HepG2 (cell line): ENCODE measurements around the gene CDK6. TPM values are rescaled to one million over a fixed set of nuclear protein-coding genes. Genes with fewer than 3 reads are reported as not detected.
A peak's percentile ranks its signal among the peaks of the same experiment; 100 is the strongest.

ENCODE experiments used
- ATAC-seq: fragments of 200-7000 bp; cut with Tn5 transposase; 3 replicates; pipeline ENCODE4 v1.9.1; 2020; ENCODE audit warnings: mild to moderate bottlenecking, moderate library complexity
- BruUV-seq: library from RNA; stranded (reverse); fragments of 400-500 nt; replicated peaks from 2 replicates; lab custom pipeline; 2021; lab: Mats Ljungman, UMichigan
- CTCF ChIA-PET: fragments of 300-600 bp; formaldehyde crosslinking; extraction: SDS; loops from one replicate; lab custom pipeline; 2021; ENCODE audit warnings: low total read pairs, inconsistent platforms, low intra/inter-chr PET ratio; lab: Yijun Ruan, JAX
- POLR2A ChIA-PET: fragments of 350-600 bp; sonication (Branson Sonifier 250); formaldehyde crosslinking; loops from one replicate; lab custom pipeline; 2020; ENCODE audit warnings: antibody characterized with exemption, inconsistent platforms; lab: Yijun Ruan, JAX
- DNase-seq: peaks from one replicate; pipeline ENCODE4 v3.0.0-alpha.2; 2015; ENCODE audit warnings: low spot score
- FAIRE-seq: peaks from 3 replicates; lab custom pipeline; 2011; peaks lifted over from hg19 to GRCh38; lab: Jason Lieb, UNC
- H2AFZ ChIP-seq: one replicate; pipeline ENCODE4 v1.6.1; 2011; ENCODE audit warnings: low read length, inconsistent platforms
- H3K27ac ChIP-seq: fragments of 300-600 bp; 3 replicates; pipeline ENCODE4 v1.8.0; 2011; ENCODE audit warnings: mixed run types, mild to moderate bottlenecking, mixed read lengths, low read length, inconsistent platforms; ENCODE audit not compliant: insufficient read depth; ENCODE audit errors: extremely low read length
- H3K27me3 ChIP-seq, 2 experiments: fragments of 200-600 bp in 1 of 2; 2 replicates in 1 of 2; 3 replicates in 1 of 2; pipeline versions ENCODE4 v1.6.0 to v1.8.0; 2011; ENCODE audit warnings: low read length in 2 of 2, mild to moderate bottlenecking in 2 of 2, moderate library complexity in 2 of 2, inconsistent platforms in 1 of 2; ENCODE audit not compliant: insufficient read depth in 2 of 2, control insufficient read depth in 1 of 2
- H3K36me3 ChIP-seq, 2 experiments: fragments of 200-600 bp in 1 of 2; replicated peaks in 1 of 2; 2 replicates in 1 of 2; 3 replicates in 1 of 2; pipeline versions ENCODE4 v1.5.1 to v1.8.0; 2011; ENCODE audit warnings: low read length in 2 of 2, inconsistent platforms in 1 of 2; ENCODE audit not compliant: insufficient read depth in 2 of 2, control insufficient read depth in 1 of 2
- H3K4me1 ChIP-seq: 2 replicates; pipeline ENCODE4 v1.5.1; 2012; ENCODE audit warnings: low read length, inconsistent platforms; ENCODE audit not compliant: insufficient read depth
- H3K4me2 ChIP-seq: 2 replicates; pipeline ENCODE4 v1.6.0; 2011; ENCODE audit warnings: low read depth, low read length, inconsistent platforms
- H3K4me3 ChIP-seq, 3 experiments: fragments of 200-600 bp in 1 of 3; sonication (generic), shearing (Covaris generic) in 1 of 3; replicated peaks in 1 of 3; 2 replicates each; pipeline ENCODE4 v1.5.1; 2011 to 2016; ENCODE audit warnings: low read length in 3 of 3, inconsistent platforms in 2 of 3, low read depth in 2 of 3, mild to moderate bottlenecking in 2 of 3, control low read depth in 1 of 3, mixed read lengths in 1 of 3; ENCODE audit not compliant: insufficient read depth in 1 of 3
- H3K79me2 ChIP-seq: one replicate; pipeline ENCODE4 v1.6.1; 2011; ENCODE audit warnings: low read length, inconsistent platforms; ENCODE audit not compliant: insufficient read depth
- H3K9ac ChIP-seq: 2 replicates; pipeline ENCODE4 v1.6.0; 2011; ENCODE audit warnings: mild to moderate bottlenecking, low read depth, low read length, inconsistent platforms; ENCODE audit not compliant: insufficient read depth
- H3K9me3 ChIP-seq: 2 replicates; pipeline ENCODE4 v1.5.1; 2012; ENCODE audit warnings: mild to moderate bottlenecking, low read length
- H4K20me1 ChIP-seq: 2 replicates; pipeline ENCODE4 v1.6.0; 2011; ENCODE audit warnings: inconsistent platforms, mild to moderate bottlenecking, low read length, moderate library complexity; ENCODE audit not compliant: insufficient read depth
- DPF2 ChIP-seq: sonication (generic); formaldehyde crosslinking; IDR thresholded peaks from 2 replicates; pipeline ENCODE4 v1.4.0; 2020; ENCODE audit warnings: mild to moderate bottlenecking, low read depth, missing genetic modification reagents, borderline replicate concordance
- FOSL2 ChIP-seq: sonication (generic); formaldehyde crosslinking; IDR thresholded peaks from 2 replicates; pipeline ENCODE4 v1.4.0; 2020; ENCODE audit warnings: missing genetic modification reagents
- HNF1A ChIP-seq, 2 experiments: sonication (generic) in 1 of 2; formaldehyde crosslinking in 1 of 2; IDR thresholded peaks; 2 replicates each; pipeline versions ENCODE4 v1.4.0 to v1.6.1; 2016 to 2020; ENCODE audit warnings: borderline replicate concordance in 1 of 2, low read depth in 1 of 2, mild to moderate bottlenecking in 1 of 2, missing genetic modification reagents in 1 of 2
- SMARCC2 ChIP-seq: fragments of 450-650 bp; IDR thresholded peaks from 2 replicates; pipeline ENCODE4 v1.6.1; 2017; ENCODE audit warnings: antibody characterized with exemption, mild to moderate bottlenecking
- SRSF9 ChIP-seq: fragments of 200-400 bp; formaldehyde crosslinking; IDR thresholded peaks from 2 replicates; pipeline ENCODE4 v1.6.1; 2018; ENCODE audit warnings: borderline replicate concordance, mild to moderate bottlenecking, low read depth, low read length; ENCODE audit not compliant: insufficient read depth, poor library complexity, severe bottlenecking
- TARDBP ChIP-seq: sonication (generic); formaldehyde crosslinking; IDR thresholded peaks from 2 replicates; pipeline ENCODE4 v1.8.0; 2022; ENCODE audit warnings: mild to moderate bottlenecking, missing genetic modification reagents
- YEATS2 ChIP-seq: sonication (generic); formaldehyde crosslinking; IDR thresholded peaks from 2 replicates; pipeline ENCODE4 v1.4.0; 2020; ENCODE audit warnings: missing genetic modification reagents, borderline replicate concordance
- ZKSCAN1 ChIP-seq: fragments of 150-350 bp; IDR thresholded peaks from 2 replicates; pipeline ENCODE4 v1.6.1; 2014; ENCODE audit warnings: low read length
- ZNF263 ChIP-seq: sonication (generic); formaldehyde crosslinking; IDR thresholded peaks from 2 replicates; pipeline ENCODE4 v1.4.0; 2020; ENCODE audit warnings: missing genetic modification reagents
- ZNF512 ChIP-seq: sonication (generic); formaldehyde crosslinking; IDR thresholded peaks from 2 replicates; pipeline ENCODE4 v1.4.0; 2020; ENCODE audit warnings: mild to moderate bottlenecking, missing genetic modification reagents
- ZNF589 ChIP-seq: sonication (generic); formaldehyde crosslinking; conservative IDR thresholded peaks from 2 replicates; pipeline ENCODE4 v1.8.0; 2022; ENCODE audit warnings: mild to moderate bottlenecking, moderate library complexity, missing genetic modification reagents
- ZNF660 ChIP-seq: sonication (generic); formaldehyde crosslinking; IDR thresholded peaks from 2 replicates; pipeline ENCODE4 v1.5.1; 2020; ENCODE audit warnings: mild to moderate bottlenecking, low read depth, missing genetic modification reagents, borderline replicate concordance
- ZNF766 ChIP-seq: sonication (generic); formaldehyde crosslinking; IDR thresholded peaks from 2 replicates; pipeline ENCODE4 v1.5.0; 2020; ENCODE audit warnings: missing genetic modification reagents, borderline replicate concordance
- ZNF878 ChIP-seq: sonication (generic); formaldehyde crosslinking; IDR thresholded peaks from 2 replicates; pipeline ENCODE4 v1.8.1; 2023; ENCODE audit warnings: mild to moderate bottlenecking, missing genetic modification reagents, moderate library complexity
- WGBS: methylation state at CpG from one replicate; pipeline ENCODE4 v1.1.6; 2017; ENCODE audit warnings: low lambda C conversion rate; 5-methylcytosine and 5-hydroxymethylcytosine counted together
- in situ Hi-C: cut with HindIII; loops from 2 replicates; pipeline ENCODE4 v1.10.0; 2017; ENCODE audit warnings: low pct_unique_long_range_greater_than_20kb; ENCODE audit not compliant: extremely low pct_ligation_motif_present
- intact Hi-C: fragments of 100-400 bp; cut with micrococcal nuclease; formaldehyde crosslinking; loops from one replicate; pipeline ENCODE4 v1.10.0; 2022; ENCODE audit not compliant: unreplicated experiment
- polyA plus RNA-seq, 8 experiments: library from polyadenylated mRNA; depleted of rRNA in 3 of 8; stranded (reverse) in 7 of 8; unstranded in 1 of 8; fragments of >200 nt; fragmentation: Illumina TruSeq in 4 of 8; extraction: Trizol in 4 of 8; gene quantifications; 2 replicates each; pipeline versions ENCODE4 v1.2.1 to v1.2.3, GENCODE V29; 2011 to 2016; ENCODE audit warnings: low read depth in 4 of 8, missing spikeins in 1 of 8, mixed read lengths in 1 of 8; ENCODE audit not compliant: insufficient read depth in 1 of 8
- total RNA-seq, 5 experiments: library from RNA; depleted of rRNA; stranded (reverse); fragments of >200 nt; fragmentation: Illumina TruSeq; extraction: Trizol; gene quantifications; 2 replicates each; pipeline ENCODE4 v1.2.3, GENCODE V29; 2016; ENCODE audit warnings: low read depth in 1 of 5
- TF ChIP-seq, protein P1 (sequence below): sonication (generic); formaldehyde crosslinking; IDR thresholded peaks from 2 replicates; pipeline ENCODE4 v1.4.0; 2020; ENCODE audit warnings: mild to moderate bottlenecking, missing genetic modification reagents

CDK6 gene
- total and polyA plus RNA-seq, 2 of the 13 experiments (the other 11 are each of a cell fraction or from before 2014, with no cell fraction given), result 34.6 to 90.8 TPM

- TF ChIP-seq ZNF512 (CRISPR knock-in tag) (no peak), TARDBP (CRISPR knock-in tag) (no peak), ZNF660 (CRISPR knock-in tag) (no peak), ZNF589 (CRISPR knock-in tag) (no peak), ZNF766 (CRISPR knock-in tag) (no peak), SMARCC2 (no peak), YEATS2 (CRISPR knock-in tag) (no peak), SRSF9 (no peak)
- TF ChIP-seq, protein P1, sequence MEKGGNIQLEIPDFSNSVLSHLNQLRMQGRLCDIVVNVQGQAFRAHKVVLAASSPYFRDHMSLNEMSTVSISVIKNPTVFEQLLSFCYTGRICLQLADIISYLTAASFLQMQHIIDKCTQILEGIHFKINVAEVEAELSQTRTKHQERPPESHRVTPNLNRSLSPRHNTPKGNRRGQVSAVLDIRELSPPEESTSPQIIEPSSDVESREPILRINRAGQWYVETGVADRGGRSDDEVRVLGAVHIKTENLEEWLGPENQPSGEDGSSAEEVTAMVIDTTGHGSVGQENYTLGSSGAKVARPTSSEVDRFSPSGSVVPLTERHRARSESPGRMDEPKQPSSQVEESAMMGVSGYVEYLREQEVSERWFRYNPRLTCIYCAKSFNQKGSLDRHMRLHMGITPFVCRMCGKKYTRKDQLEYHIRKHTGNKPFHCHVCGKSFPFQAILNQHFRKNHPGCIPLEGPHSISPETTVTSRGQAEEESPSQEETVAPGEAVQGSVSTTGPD (CRISPR knock-in tag), result no peak
Observed at GRCh38 chr7:92635538-92635937, 200.8 kb downstream of the CDK6 start (continued).

DNA sequence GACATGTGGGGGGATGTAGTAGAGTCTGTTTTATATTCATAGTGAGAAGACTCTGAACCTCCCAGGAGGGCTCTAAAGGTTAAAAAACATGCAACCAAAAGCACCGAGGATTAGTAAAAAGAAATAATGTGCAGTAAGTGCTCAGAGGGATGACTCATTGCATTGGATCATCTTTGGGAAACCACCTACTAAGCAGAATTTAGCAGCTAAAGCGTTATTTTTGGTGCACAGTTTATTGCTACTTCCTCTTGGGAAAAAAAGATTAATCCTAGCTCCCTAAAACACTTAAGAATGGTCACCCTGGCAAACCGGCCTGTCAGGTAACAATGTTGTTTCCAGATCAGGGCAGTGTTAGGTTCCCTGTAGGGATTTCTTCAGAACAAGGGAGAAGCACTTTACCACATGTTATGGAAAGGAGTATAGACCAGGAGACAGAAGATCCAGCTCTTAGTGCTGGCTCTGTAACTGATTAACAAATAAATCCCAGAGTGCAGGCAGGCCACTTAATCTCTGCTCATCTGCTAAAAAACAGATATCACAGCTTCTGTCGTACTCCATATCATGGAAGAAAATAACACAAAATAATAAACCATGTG lies 201.4 kb downstream of the CDK6 start:
- Histone ChIP-seq H3K4me2 (no peak overlapping the region), H3K4me3 (no peak overlapping the region), H2AFZ (no peak overlapping the region), H4K20me1 (peaks cover 3% of the 10 kb centered on the region; the same call in 1 of the 2 replicates), H3K4me1 (peaks cover 36% of the 10 kb centered on the region), H3K36me3 (peaks cover 0 to 26% of the 10 kb centered on the region in 2 experiments; a peak in 4 of 5 replicates), H3K79me2 (peaks cover 11% of the 10 kb centered on the region), H3K27ac (peak overlapping the region; percentile 41), H3K9me3 (no peaks in the 10 kb centered on the region), H3K27me3 (no peaks in the 10 kb centered on the region), H3K9ac (0 out of 2 replicates have a peak overlapping the region, but pooled peaks have one; percentile 14)
- FAIRE-seq (no peak), DNase-seq (peak; percentile 12), ATAC-seq (peak; percentile 68)
- in situ Hi-C loops (no loop called here), intact Hi-C loops (no loop called here)
- CTCF ChIA-PET, result no interaction called here
- BruUV-seq, result no TSS peak
- POLR2A ChIA-PET, result no interaction called here
- 76% methylated on average over 4 of the region's 4 CpGs for WGBS
- TF ChIP-seq ZKSCAN1, result 0 out of 2 replicates have a peak, but pooled peaks have one; percentile 26
- peak; percentile 68 for TF ChIP-seq FOSL2 (CRISPR knock-in tag)
- TF ChIP-seq ZNF878 (CRISPR knock-in tag), result 0 out of 2 replicates have a peak, but pooled peaks have one; percentile 37
- TF ChIP-seq DPF2, result no peak
- peak; percentile 59; the same call in 1 of the 2 replicates for TF ChIP-seq ZNF263 (CRISPR knock-in tag)
- TF ChIP-seq HNF1A (IDR thresholded peaks at IDR 0.05; ENCODE audit: low read depth), result peak; percentile 48
- no peak for TF ChIP-seq HNF1A (CRISPR knock-in tag; IDR thresholded peaks at IDR 0.05; ENCODE audit: borderline replicate concordance)
